Progenitor cell of endocrine pancreas (in vitro differentiated cells): ENCODE data around the gene ANKRD6. TPM values are rescaled to one million over a fixed set of nuclear protein-coding genes. Genes with fewer than 3 reads are reported as not detected.

ENCODE experiments used
- DNase-seq: peaks from one replicate; pipeline ENCODE4 v3.0.0; 2021; ENCODE audit warnings: low spot score; ENCODE audit not compliant: unreplicated experiment
- H3K27ac Mint-ChIP-seq: 2 replicates; pipeline ENCODE4 v1.8.0; 2021; ENCODE audit warnings: mild to moderate bottlenecking, moderate library complexity, mixed read lengths
- H3K27me3 Mint-ChIP-seq: 2 replicates; pipeline ENCODE4 v1.8.0; 2021; ENCODE audit warnings: mixed read lengths
- H3K36me3 Mint-ChIP-seq: 2 replicates; pipeline ENCODE4 v1.8.0; 2022; ENCODE audit warnings: mixed read lengths; ENCODE audit not compliant: insufficient read depth
- H3K4me1 Mint-ChIP-seq: 2 replicates; pipeline ENCODE4 v1.8.0; 2021; ENCODE audit warnings: low read depth, mixed read lengths
- H3K4me3 Mint-ChIP-seq: 2 replicates; pipeline ENCODE4 v1.8.0; 2021; ENCODE audit warnings: low read depth, mild to moderate bottlenecking, moderate library complexity, mixed read lengths
- H3K9me3 Mint-ChIP-seq: 2 replicates; pipeline ENCODE4 v1.8.0; 2021; ENCODE audit warnings: low read depth, mixed read lengths
- total RNA-seq: library from RNA; stranded (reverse); gene quantifications from 2 replicates; pipeline ENCODE4 v1.2.1, GENCODE V29; 2021
- TF ChIP-seq, protein P1 (sequence below): fragments of 200-600 bp; sonication (generic); IDR thresholded peaks from one replicate; pipeline ENCODE4 v1.5.0; 2021; ENCODE audit warnings: antibody characterized with exemption, mild to moderate bottlenecking; ENCODE audit not compliant: unreplicated experiment

ANKRD6 gene
- total RNA-seq, 1 donor from 2014 or later: 32.4 TPM

DNA sequence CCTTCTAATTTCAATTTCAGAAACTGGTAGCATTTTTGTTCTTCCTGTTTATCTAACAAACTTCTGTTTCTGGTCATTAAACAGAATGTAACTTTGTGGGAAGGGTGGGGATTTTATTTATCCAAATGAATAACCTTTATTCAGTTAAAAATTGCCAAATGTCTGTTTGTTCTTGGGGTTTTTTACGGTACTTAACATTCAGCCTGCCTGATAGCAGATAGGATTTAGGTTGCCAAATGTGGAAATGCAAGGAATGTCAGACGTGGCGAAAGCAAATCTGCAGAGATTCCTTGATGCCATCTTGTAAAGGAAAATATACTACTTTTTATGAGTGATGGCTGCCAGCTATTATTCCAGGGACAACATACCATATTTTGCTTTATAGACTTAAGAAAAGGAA is 109.9 kb downstream of the ANKRD6 start:
- H3K27me3 Mint-ChIP-seq: no peaks in the 10 kb centered on the region
- H3K4me3 Mint-ChIP-seq: peak overlapping the region; percentile 22
- TF ChIP-seq, protein P1, sequence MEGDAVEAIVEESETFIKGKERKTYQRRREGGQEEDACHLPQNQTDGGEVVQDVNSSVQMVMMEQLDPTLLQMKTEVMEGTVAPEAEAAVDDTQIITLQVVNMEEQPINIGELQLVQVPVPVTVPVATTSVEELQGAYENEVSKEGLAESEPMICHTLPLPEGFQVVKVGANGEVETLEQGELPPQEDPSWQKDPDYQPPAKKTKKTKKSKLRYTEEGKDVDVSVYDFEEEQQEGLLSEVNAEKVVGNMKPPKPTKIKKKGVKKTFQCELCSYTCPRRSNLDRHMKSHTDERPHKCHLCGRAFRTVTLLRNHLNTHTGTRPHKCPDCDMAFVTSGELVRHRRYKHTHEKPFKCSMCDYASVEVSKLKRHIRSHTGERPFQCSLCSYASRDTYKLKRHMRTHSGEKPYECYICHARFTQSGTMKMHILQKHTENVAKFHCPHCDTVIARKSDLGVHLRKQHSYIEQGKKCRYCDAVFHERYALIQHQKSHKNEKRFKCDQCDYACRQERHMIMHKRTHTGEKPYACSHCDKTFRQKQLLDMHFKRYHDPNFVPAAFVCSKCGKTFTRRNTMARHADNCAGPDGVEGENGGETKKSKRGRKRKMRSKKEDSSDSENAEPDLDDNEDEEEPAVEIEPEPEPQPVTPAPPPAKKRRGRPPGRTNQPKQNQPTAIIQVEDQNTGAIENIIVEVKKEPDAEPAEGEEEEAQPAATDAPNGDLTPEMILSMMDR: no peak
- no peaks in the 10 kb centered on the region for H3K36me3 Mint-ChIP-seq
- H3K27ac Mint-ChIP-seq: no peak overlapping the region
- H3K4me1 Mint-ChIP-seq: peaks cover 17% of the 10 kb centered on the region
- peaks cover 4% of the 10 kb centered on the region for H3K9me3 Mint-ChIP-seq
- DNase-seq: no peak

DNA sequence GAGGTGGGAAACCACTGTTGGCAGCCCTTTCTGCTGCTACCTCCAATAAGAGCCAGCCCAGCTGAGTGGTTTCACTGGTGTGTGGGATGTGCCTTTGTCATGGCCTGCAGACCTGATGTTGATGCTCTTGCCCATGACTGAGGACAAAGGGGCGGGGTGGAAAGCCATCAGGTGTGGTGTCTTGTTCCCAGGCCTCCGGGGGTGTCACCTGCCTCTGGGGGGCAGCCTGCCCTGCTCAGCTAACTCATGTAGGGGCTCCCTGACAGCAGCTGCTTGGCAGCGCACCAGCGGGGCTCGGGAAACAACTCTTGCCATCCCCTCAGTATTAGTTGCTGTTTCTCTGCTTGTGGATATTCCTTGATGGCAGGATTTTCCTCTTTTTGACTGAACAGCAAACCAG is 114.3 kb downstream of the ANKRD6 start:
- Mint-ChIP-seq H3K36me3 (no peaks in the 10 kb centered on the region), H3K27ac (no peak overlapping the region), H3K4me1 (peaks cover 14% of the 10 kb centered on the region), H3K9me3 (no peaks in the 10 kb centered on the region), H3K27me3 (no peaks in the 10 kb centered on the region), H3K4me3 (no peak overlapping the region)
- DNase-seq: no peak
- TF ChIP-seq, protein P1: no peak

DNA sequence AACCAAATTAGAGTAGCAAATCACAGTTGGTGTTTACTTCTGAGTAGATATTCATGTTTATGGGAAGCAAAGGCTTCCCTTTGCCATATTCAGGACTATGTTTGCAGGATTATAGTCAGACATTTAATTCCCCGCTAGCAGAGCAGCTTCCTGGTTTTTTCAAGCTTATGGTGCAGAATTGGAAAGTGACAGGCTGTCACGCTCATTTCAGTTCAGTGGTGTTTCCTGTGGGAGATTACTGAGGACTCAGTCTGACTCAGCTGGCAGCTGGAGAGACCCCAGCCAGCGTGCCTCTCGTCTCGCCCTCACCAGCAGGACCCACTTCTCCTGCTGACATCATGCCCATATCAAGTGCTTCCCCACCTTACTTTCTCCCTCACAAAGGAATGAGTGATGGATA is 120.5 kb downstream of the ANKRD6 start:
- H3K4me3 Mint-ChIP-seq: no peak overlapping the region
- no peaks in the 10 kb centered on the region for H3K27me3 Mint-ChIP-seq
- peaks cover 6% of the 10 kb centered on the region for H3K36me3 Mint-ChIP-seq
- no peak overlapping the region for H3K27ac Mint-ChIP-seq
- no peak for DNase-seq
- no peaks in the 10 kb centered on the region for H3K4me1 Mint-ChIP-seq
- peaks cover 11% of the 10 kb centered on the region for H3K9me3 Mint-ChIP-seq
- TF ChIP-seq, protein P1: no peak

DNA sequence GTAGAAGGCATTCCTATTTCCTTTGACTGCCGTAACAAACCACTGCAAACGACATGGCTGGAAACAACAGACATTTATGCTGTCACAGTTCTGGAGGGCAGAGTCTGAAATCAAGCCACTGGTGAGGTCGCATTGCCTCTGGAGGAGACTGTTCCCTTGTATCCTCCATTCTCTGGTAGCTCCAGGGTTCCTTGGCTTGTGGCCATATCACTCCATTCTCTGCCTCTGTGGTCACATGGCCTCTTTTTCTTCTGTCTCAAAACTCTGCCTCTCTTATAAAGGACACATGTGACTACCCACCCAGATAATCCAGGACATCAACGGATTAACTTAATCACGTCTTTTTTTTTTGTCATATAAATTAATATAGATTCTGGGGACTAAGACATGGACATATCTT is 121.2 kb downstream of the ANKRD6 start:
- Mint-ChIP-seq H3K4me3 (no peak overlapping the region), H3K36me3 (peaks cover 6% of the 10 kb centered on the region), H3K4me1 (no peaks in the 10 kb centered on the region), H3K27ac (no peak overlapping the region), H3K9me3 (peaks cover 11% of the 10 kb centered on the region), H3K27me3 (no peaks in the 10 kb centered on the region)
- DNase-seq: no peak
- TF ChIP-seq, protein P1: no peak

DNA sequence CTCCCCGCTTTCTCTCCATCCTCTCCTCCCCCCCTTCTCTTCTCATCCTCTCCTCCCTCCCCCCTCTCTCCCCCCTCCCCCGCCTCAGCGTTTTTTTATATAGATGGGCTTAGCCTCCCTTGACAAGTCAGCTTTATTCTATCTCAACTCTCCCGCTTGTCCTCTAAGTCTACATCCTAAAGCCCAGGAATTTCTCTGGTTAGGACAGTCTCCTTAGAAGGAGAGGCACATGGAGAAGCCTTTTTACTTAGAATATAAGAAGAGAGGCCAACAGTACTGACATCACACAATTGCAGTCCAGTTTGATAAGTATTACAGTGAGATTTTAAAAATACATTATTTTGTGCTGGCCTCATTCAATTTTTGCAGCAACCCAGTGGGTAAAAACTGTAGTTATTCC is 122.1 kb downstream of the ANKRD6 start:
- no peak overlapping the region for H3K4me3 Mint-ChIP-seq
- H3K36me3 Mint-ChIP-seq: peaks cover 6% of the 10 kb centered on the region
- no peaks in the 10 kb centered on the region for H3K4me1 Mint-ChIP-seq
- peaks cover 11% of the 10 kb centered on the region for H3K9me3 Mint-ChIP-seq
- H3K27ac Mint-ChIP-seq: no peak overlapping the region
- TF ChIP-seq, protein P1: no peak
- H3K27me3 Mint-ChIP-seq: no peaks in the 10 kb centered on the region
- no peak for DNase-seq
